C4-2B (cell line): ENCODE data around the gene KLHL22.
A peak's percentile ranks its signal among the peaks of the same experiment; 100 is the strongest.

Experiments
- H3K27ac ChIP-seq: fragments of 450-650 bp; 2 replicates; pipeline ENCODE4 v1.5.1; 2017
- CTCF ChIP-seq: fragments of 450-650 bp; conservative IDR thresholded peaks from 2 replicates; pipeline ENCODE4 v1.5.1; 2017; ENCODE audit warnings: mild to moderate bottlenecking
- ZFX ChIP-seq: fragments of 450-650 bp; IDR thresholded peaks from 2 replicates; pipeline ENCODE4 v1.6.1; 2017

KLHL22 gene

GRCh38 chr22:20463324-20464095, 32.1 kb downstream of the KLHL22 start:
- TF ChIP-seq CTCF, result no peak
- TF ChIP-seq ZFX, result no peak
- H3K27ac ChIP-seq, result no peak overlapping the region

GRCh38 chr22:20459862-20460261, 35.7 kb downstream of the KLHL22 start:
- TF ChIP-seq ZFX (no peak), CTCF (no peak)
- H3K27ac ChIP-seq, result no peak overlapping the region

GRCh38 chr22:20459152-20459542, 36.4 kb downstream of the KLHL22 start:
- TF ChIP-seq ZFX (no peak), CTCF (no peak)
- H3K27ac ChIP-seq, result no peak overlapping the region

- H3K27ac ChIP-seq, result no peak overlapping the region
- no peak for TF ChIP-seq ZFX
- TF ChIP-seq CTCF, result no peak
These were observed 37.0 kb downstream of the KLHL22 start for GRCh38 chr22:20458530-20459151.

- no peak overlapping the region for H3K27ac ChIP-seq
- TF ChIP-seq ZFX (no peak), CTCF (no peak)
These were observed 37.9 kb downstream of the KLHL22 start for GRCh38 chr22:20457506-20458240.

- TF ChIP-seq ZFX (no peak), CTCF (no peak)
These were observed 38.9 kb downstream of the KLHL22 start for GRCh38 chr22:20456722-20457076.

GRCh38 chr22:20456064-20456721, 39.4 kb downstream of the KLHL22 start:
- TF ChIP-seq ZFX, result no peak
- TF ChIP-seq CTCF, result peak; percentile 92

More at GRCh38 chr22:20456722-20457076, 38.9 kb downstream of the KLHL22 start:
- H3K27ac ChIP-seq, result no peak overlapping the region

More at GRCh38 chr22:20456064-20456721, 39.4 kb downstream of the KLHL22 start:
- H3K27ac ChIP-seq, result no peak overlapping the region
